H1 (cell line): Measurements from ENCODE around the gene ICAM2. TPM values are rescaled to one million over a fixed set of nuclear protein-coding genes. Genes with fewer than 3 reads are reported as not detected.

ENCODE experiments used
- ASH2L ChIP-seq: fragments of 200-600, 300-600 bp; sonication (generic); IDR thresholded peaks from one replicate; pipeline ENCODE4 v1.7.1; 2017; ENCODE audit warnings: low read length
- ATF2 ChIP-seq: IDR thresholded peaks from 2 replicates; pipeline ENCODE4 v1.6.1; 2012; ENCODE audit warnings: low read length, inconsistent platforms
- BACH1 ChIP-seq: IDR thresholded peaks from 2 replicates; pipeline ENCODE4 v1.6.1; 2012; ENCODE audit warnings: low read length, improper control_type of control experiment
- CBX8 ChIP-seq: fragments of 300-800, 300-1000 bp; sonication (generic); IDR thresholded peaks from 2 replicates; pipeline ENCODE4 v1.7.1; 2016; ENCODE audit warnings: low read depth, low read length, borderline replicate concordance
- CEBPB ChIP-seq: IDR thresholded peaks from 2 replicates; pipeline ENCODE4 v1.6.1; 2012; ENCODE audit warnings: low read depth, low read length
- CHD1 ChIP-seq: IDR thresholded peaks from 2 replicates; pipeline ENCODE4 v1.6.1; 2012; ENCODE audit warnings: low read depth, low read length, improper control_type of control experiment
- CHD2 ChIP-seq: IDR thresholded peaks from 2 replicates; pipeline ENCODE4 v1.6.1; 2012; ENCODE audit warnings: low read length, improper control_type of control experiment
- CTCF ChIP-seq, 3 experiments: IDR thresholded peaks; 1 replicate in 2 of 3; 2 replicates in 1 of 3; pipeline versions ENCODE4 v1.5.1 to v1.6.1; 2011; ENCODE audit warnings: low read length in 3 of 3, mild to moderate bottlenecking in 3 of 3, inconsistent platforms in 2 of 3, low read depth in 1 of 3, moderate library complexity in 1 of 3; ENCODE audit not compliant: insufficient read depth in 1 of 3; ENCODE audit errors: control extremely low read depth in 1 of 3
- EGR1 ChIP-seq: IDR thresholded peaks from 2 replicates; pipeline ENCODE4 v1.6.1; 2011; ENCODE audit warnings: low read depth, low read length, borderline replicate concordance
- JUN ChIP-seq: IDR thresholded peaks from 2 replicates; pipeline ENCODE4 v1.6.1; 2011; ENCODE audit warnings: low read depth, mild to moderate bottlenecking, improper control_type of control experiment, low read length
- KDM5A ChIP-seq: fragments of 200-600 bp; IDR thresholded peaks from 2 replicates; pipeline ENCODE4 v1.7.1; 2012; ENCODE audit warnings: mild to moderate bottlenecking, low read length, inconsistent platforms, mixed read lengths
- MAX ChIP-seq: IDR thresholded peaks from 2 replicates; pipeline ENCODE4 v1.6.1; 2012; ENCODE audit warnings: inconsistent platforms
- NANOG ChIP-seq: IDR thresholded peaks from 2 replicates; pipeline ENCODE4 v1.6.1; 2011; ENCODE audit warnings: low read length, low read depth, mild to moderate bottlenecking, inconsistent platforms; ENCODE audit not compliant: insufficient read depth, poor library complexity, severe bottlenecking
- POLR2A ChIP-seq, 2 experiments: IDR thresholded peaks; 1 replicate in 1 of 2; 2 replicates in 1 of 2; pipeline ENCODE4 v1.6.1; 2011; ENCODE audit warnings: low read depth in 2 of 2, low read length in 2 of 2, mild to moderate bottlenecking in 2 of 2; ENCODE audit errors: control extremely low read depth in 1 of 2
- RNF2 ChIP-seq: fragments of 200-900, 300-1000 bp; sonication (generic); IDR thresholded peaks from 2 replicates; pipeline ENCODE4 v1.7.1; 2016; ENCODE audit warnings: borderline replicate concordance, low read depth, mild to moderate bottlenecking, antibody characterized with exemption, low read length; ENCODE audit not compliant: poor library complexity, severe bottlenecking; ENCODE audit errors: missing control alignments
- SIN3A ChIP-seq, 2 experiments: IDR thresholded peaks in 1 of 2; conservative IDR thresholded peaks in 1 of 2; 2 replicates each; pipeline ENCODE4 v1.6.1; 2011 to 2012; ENCODE audit warnings: low read length in 2 of 2, improper control_type of control experiment in 1 of 2, low read depth in 1 of 2, mild to moderate bottlenecking in 1 of 2
- SRF ChIP-seq: IDR thresholded peaks from 2 replicates; pipeline ENCODE4 v1.6.1; 2011; ENCODE audit warnings: mild to moderate bottlenecking, low read depth, low read length, moderate library complexity
- USF2 ChIP-seq: IDR thresholded peaks from 2 replicates; pipeline ENCODE4 v1.6.1; 2011; ENCODE audit warnings: low read length, improper control_type of control experiment
- YY1 ChIP-seq: IDR thresholded peaks from 2 replicates; pipeline ENCODE4 v1.6.1; 2011; ENCODE audit warnings: low read depth, mild to moderate bottlenecking, low read length
- polyA plus RNA-seq, 7 experiments: library from polyadenylated mRNA; depleted of rRNA in 3 of 7; stranded (reverse) in 5 of 7; unstranded in 2 of 7; fragments of >200 nt in 5 of 7; fragments of 200-250 nt in 2 of 7; gene quantifications; 1 replicate in 5 of 7; 2 replicates in 1 of 7; 4 replicates in 1 of 7; pipeline versions ENCODE4 v1.2.1 to v1.2.3, GENCODE V29; 2011 to 2013; ENCODE audit warnings: missing spikeins in 2 of 7, mixed read lengths in 2 of 7
- total RNA-seq: library from RNA; stranded (reverse); fragmentation: NEBNext Ultra II Directional; extraction: Animal tissue kit (Norgen Biotek cat#: 25700); gene quantifications from 2 replicates; pipeline ENCODE4 v1.2.1, GENCODE V29; 2021

ICAM2 gene
- total and polyA plus RNA-seq, 2 of the 8 experiments (the other 6 are each of a cell fraction or from before 2014, with no cell fraction given), result 0.45 to 0.63 TPM

GRCh38 chr17:64056269-64057005 is 36.0 kb upstream of the ICAM2 start (continued):
- TF ChIP-seq YY1, result 0 out of 2 replicates have a peak, but pooled peaks have one; percentile 16
- TF ChIP-seq CHD2, result no peak
- TF ChIP-seq POLR2A (IDR thresholded peaks at IDR 0.05; ENCODE audit: control extremely low read depth in 1 of 2, low read depth in 2 of 2, low read length in 2 of 2), result no peak
- no peak for TF ChIP-seq JUN
- TF ChIP-seq SIN3A (conservative IDR thresholded peaks at IDR 0.05 in 1 of 2, IDR thresholded peaks at IDR 0.05 in 1 of 2; ENCODE audit: low read depth in 1 of 2, low read length in 2 of 2), result 0 out of 4 replicates have a peak, but pooled peaks have one; percentile 42 to 50
- peak; percentile 88 for TF ChIP-seq MAX
- TF ChIP-seq CEBPB, result no peak
- no peak for TF ChIP-seq USF2
- TF ChIP-seq CTCF (IDR thresholded peaks at IDR 0.05; ENCODE audit: control extremely low read depth in 1 of 3, insufficient read depth in 1 of 3, low read depth in 1 of 3, low read length in 3 of 3), result no peak
- TF ChIP-seq CHD1, result no peak
- no peak for TF ChIP-seq EGR1
- TF ChIP-seq SRF, result no peak
- TF ChIP-seq KDM5A, result no peak
- TF ChIP-seq BACH1, result no peak
- no peak for TF ChIP-seq NANOG
- TF ChIP-seq ASH2L, result no peak
- no peak for TF ChIP-seq ATF2
- TF ChIP-seq RNF2, result no peak
- TF ChIP-seq CBX8, result no peak
